HG03039 (cell line): Measurements from ENCODE around the gene MTCL1.

Source experiments
- ATAC-seq: cut with Tn5 transposase; IDR thresholded peaks from one replicate; pipeline ENCODE4 v1.9.1; 2021; ENCODE audit warnings: mild to moderate bottlenecking, moderate library complexity; ENCODE audit not compliant: unreplicated experiment

MTCL1 gene

GRCh38 chr18:8686611-8687010 is 18.7 kb upstream of the MTCL1 start:
- no peak for ATAC-seq

GRCh38 chr18:8688216-8688800 is 17.0 kb upstream of the MTCL1 start:
- no peak for ATAC-seq

GRCh38 chr18:8688816-8689215 is 16.5 kb upstream of the MTCL1 start:
- no peak for ATAC-seq

GRCh38 chr18:8689517-8689916 is 15.8 kb upstream of the MTCL1 start:
- no peak for ATAC-seq

GRCh38 chr18:8694891-8695290 is 10.5 kb upstream of the MTCL1 start:
- no peak for ATAC-seq

- no peak for ATAC-seq
These were observed 9.3 kb upstream of the MTCL1 start for GRCh38 chr18:8695932-8696517.

- ATAC-seq, result no peak
These were observed 8.6 kb upstream of the MTCL1 start for GRCh38 chr18:8696749-8697211.

- ATAC-seq, result no peak
These were observed 6.2 kb upstream of the MTCL1 start for GRCh38 chr18:8699126-8699525.

GRCh38 chr18:8699948-8700347 is 5.4 kb upstream of the MTCL1 start:
- no peak for ATAC-seq

- ATAC-seq, result no peak
These were observed 3.7 kb upstream of the MTCL1 start for GRCh38 chr18:8701546-8702118.

GRCh38 chr18:8702668-8703067 is 2.7 kb upstream of the MTCL1 start:
- no peak for ATAC-seq

GRCh38 chr18:8703092-8703709 is 2.2 kb upstream of the MTCL1 start:
- no peak for ATAC-seq

GRCh38 chr18:8703781-8704301 is 1.5 kb upstream of the MTCL1 start:
- no peak for ATAC-seq

GRCh38 chr18:8704361-8705237 is 757 bp upstream of the MTCL1 start:
- ATAC-seq, result peak; percentile 87

GRCh38 chr18:8705961-8706790 is 820 bp downstream of the MTCL1 start:
- no peak for ATAC-seq

- no peak for ATAC-seq
These were observed 1.6 kb downstream of the MTCL1 start for GRCh38 chr18:8706791-8707555.

- ATAC-seq, result no peak
These were observed 2.4 kb downstream of the MTCL1 start for GRCh38 chr18:8707556-8708300.

- ATAC-seq, result no peak
These were observed 3.3 kb downstream of the MTCL1 start for GRCh38 chr18:8708670-8709069.
